DMS153 (cell line): ENCODE results near the gene ADGRF1.
"Not testable (repeated sequence)": the region's sequence is repeated elsewhere in the genome, so short reads cannot be mapped to it uniquely, and the experiment has no call there.

Source experiments
- DNase-seq: peaks from one replicate; lab custom pipeline; 2025; lab: John Stamatoyannopoulos, UW

ADGRF1 gene

DNA sequence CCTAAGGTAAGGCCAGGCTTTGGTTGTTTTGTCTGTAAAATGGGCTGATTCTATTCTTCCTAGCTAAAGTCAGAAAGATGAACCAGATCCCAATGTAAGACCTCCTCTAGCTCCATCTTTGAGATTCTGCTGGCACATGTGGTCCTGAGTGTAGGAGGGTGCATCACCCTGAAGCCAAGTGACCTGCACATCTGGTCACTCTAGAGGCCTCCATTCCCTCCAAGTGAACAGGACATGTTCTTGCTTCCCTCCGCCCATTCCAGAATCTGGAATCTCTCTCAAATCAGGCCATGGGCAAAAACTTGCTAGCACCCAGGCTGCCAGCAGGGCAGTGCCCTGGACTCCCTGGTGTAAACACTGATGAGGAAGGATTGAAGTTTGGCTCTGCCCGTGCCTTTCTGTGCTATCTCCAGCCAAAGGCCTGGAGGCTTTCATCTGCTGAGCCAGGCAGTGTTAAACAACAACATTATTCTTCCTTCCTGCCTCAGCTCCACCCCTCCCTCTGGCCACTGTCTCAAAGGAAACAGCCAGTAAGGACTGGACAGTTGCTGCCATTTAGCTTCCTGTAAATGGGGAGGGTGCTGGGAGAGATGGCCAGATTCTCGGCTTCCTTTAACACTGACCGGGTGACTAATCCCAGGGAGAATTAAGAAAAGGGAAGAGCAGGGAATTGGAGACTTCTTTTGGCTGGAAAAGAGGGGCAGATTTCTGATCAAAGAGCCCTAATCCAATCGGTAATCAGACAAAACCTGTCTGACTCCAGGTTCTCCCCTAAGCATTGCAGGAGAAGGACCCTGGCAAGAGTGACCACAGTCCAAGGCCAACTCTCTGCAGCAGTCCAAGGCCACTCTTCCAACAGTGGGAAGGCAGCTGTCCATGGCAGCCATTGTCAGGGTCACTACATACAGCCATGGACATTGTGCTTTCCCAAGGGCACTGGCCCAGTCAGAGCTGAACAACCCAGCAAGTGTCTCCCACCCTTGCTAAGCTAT, 19.5 kb upstream of the ADGRF1 start:
- no peak for DNase-seq

DNA sequence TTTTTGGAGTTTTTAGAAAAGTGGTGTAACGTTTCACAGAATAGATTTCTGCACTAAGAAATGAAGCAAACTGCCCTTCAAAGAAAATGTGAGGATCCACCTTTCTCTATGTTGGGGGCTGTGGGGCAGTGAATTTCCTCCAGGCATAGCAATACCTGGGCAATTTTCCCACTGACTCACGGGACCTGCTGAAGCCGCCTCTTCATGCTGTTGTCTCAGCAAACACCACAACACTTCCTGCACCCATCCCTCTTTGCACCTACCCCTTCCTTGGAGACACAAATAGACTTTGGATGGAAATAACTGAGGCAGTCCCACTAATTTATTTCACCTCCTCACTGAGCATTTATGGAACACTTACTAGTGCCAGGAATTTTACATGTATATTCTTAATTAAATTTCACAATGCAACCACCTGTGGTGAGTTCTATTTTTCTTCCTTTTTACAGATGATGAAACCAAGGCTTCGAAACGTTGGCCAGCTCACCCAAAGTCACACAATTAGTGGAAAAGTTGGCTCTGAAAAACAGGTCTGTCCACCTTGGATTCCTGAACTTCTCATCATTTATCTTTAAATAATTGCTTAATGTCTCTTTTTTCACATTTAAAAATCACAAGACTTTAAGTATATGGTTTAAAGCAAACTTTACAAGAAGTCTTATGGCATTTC, 17.2 kb upstream of the ADGRF1 start:
- no peak for DNase-seq

DNA sequence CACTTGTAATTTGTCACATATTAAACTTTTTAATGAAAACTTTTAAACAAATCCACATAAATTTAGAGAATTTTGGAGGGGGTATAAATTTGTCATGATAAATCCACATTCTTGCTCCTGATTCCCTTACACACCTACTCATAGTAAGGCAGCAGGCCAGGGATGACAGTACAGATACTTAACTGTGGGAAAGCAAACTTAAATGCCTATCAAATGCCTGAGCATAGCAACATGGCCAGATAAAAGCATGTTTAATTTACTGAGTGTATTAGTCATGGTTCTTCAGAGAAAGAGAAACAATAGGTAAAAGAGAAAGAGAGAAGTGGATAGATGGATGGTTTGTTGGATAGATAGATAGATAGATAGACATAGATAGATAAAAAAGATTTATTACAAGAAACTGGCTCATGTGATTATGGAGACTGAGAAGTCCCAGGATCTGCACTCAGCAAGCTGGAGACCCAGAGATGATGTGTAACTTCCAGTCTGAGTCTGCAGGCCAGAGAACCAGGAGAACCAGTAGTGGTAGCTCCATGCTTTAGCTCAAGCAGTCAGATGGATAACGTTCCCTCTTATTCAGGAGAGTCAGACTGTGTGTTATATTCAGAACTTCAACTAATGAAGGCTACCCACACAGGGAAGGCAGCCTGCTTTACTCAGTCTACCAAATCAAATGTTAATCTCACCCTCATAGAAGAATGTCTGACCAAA, 15.9 kb upstream of the ADGRF1 start:
- no peak for DNase-seq

DNA sequence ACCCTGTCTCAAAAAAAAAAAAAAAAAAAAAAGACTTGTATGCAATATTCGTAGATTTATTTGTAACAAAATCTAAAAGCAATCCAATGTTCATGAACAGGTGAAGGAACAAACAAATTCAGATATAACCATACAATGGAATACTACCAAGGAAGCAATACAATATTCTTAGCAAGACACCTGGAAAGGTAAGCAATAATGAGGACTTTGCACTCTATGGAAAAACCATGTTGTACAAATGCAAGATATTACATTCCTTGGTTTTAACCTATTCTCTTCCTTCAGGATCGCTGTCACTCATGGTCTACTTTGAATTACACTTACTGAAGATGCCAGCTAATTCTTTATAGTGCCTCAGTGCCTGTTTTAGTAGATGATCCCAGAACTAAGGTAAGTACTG, 14.7 kb upstream of the ADGRF1 start:
- DNase-seq: no peak

DNA sequence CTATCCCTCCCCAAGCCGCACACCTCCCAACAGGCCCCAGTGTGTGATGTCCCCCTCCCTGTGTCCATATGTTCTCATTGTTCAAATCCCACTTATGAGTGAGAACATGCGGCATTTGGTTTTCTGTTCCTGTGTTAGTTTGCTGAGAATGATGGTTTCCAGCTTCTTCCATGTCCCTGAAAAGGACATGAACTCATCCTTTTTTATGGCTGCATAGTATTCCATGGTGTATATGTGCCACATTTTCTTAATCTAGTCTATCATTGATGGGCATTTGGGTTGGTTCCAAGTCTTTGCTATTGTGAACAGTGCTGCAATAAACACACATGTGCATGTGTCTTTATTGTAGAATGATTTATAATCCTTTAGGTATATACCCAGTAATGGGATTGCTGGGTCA, 12.2 kb upstream of the ADGRF1 start:
- not testable (repeated sequence) for DNase-seq

DNA sequence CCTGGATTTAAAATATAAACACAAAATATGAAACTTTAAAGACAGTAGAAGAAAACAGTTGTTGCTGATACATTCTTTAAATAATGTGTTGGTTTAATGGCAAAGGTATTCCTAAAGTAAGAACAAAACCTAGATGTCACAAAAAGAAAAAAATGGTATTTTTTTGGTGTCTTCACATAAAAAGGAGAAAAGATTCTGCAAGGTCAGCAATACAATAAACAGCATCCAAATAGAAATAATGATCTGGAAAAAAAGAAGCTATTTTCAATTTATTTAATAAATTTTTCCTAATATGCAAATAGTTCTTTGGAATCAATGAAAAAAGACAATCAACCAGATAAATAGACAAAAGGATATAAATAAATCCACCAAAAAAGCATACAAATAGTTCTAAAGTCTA, 6.5 kb upstream of the ADGRF1 start:
- DNase-seq: no peak

DNA sequence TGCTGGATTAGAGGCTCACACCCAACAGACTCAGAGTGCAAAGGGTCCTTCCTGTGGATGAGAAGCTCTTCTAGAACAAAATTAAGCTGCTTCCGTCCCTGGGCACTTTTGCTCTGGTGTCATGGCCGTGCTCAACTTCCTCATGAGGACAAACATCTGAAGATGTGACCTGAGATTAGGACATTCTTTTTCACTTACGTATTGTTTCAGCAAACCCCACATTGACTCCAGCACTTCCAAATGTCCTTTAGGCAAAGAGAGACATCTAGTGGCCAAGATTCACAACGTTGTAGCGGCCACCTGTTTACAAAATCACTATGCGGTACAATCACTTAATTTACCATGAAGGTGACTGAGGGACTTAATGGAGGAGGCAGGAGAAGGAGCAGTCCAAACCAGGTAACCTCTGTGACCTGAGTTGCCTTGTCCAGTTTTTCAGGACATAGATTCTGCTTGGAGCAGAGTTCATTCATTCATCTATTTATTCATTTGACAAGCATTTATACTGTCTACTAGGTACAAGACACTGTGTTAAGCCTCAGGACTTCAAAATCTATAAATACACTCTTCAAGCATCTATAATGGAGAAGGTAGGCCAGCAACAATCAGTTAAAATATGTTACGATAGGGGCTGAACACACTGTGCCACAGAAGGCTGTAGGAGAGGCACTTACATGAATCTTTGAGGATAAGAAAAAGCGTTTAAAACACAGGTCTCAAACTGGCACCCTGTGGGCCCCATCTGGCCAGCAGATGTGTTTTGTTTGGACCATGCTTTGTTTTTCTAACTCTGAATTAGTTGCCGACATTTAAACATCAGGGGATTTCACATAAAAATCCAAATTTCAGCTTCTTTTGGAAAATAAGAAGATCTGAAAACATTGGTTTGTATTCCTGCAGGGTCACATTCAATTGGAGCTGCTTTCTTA, 5.6 kb upstream of the ADGRF1 start:
- peak; percentile 71 for DNase-seq

DNA sequence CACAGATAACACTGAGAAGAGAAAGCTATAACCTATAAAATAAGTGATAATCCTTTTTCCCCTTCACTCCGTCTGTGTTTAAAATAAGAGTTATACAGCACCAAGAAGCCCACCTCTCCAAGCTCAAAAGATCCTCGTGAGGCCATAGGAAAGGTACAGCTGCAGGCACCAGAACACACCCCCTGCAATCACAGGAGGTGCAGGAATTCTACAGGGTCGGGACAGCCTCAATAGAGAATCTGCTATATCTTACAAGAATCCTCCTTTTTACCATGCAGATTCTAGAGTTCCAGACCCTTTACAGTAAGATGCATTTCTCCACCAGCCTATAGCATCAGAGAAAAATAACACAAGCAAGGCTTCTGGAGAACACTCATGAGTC, 5.0 kb upstream of the ADGRF1 start:
- no peak for DNase-seq

DNA sequence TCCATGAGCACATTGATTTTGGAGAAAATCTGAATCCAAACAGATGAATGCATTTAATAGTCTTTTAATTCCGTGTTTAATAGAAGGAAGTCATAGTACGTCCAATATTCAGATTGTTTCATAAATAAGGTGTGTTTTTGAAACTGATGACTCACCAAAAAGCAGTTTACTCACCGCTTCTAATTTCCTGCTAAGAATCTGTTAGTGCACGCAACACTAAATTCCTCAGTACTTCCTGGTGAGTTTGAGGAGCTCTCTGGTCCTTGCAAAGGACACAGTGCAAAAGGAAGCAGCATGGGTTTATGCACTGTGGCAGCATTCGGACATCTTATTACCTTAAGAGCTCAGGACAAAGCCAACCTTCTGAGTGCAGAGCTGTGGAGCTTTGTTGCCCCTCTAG, 2.3 kb upstream of the ADGRF1 start:
- peak; percentile 26 for DNase-seq

DNA sequence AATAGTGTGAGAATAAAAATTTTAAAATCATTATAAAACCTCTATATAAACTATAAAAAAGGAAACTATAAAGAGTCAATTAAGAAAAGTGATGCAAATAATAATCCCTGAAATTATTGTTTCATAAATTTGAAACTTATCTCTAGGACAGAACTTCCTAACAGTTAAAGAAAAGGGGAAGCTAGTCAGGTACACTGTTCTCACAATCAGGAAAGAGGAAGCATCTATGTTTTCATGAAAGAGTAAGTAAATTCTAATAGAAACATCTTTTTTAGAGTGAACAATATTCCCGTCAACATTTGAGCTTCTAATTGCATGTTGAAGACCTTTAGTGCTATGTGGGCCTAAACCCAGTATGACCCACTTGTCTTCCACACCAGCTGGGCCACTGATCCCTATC, 1.2 kb upstream of the ADGRF1 start:
- DNase-seq: no peak

DNA sequence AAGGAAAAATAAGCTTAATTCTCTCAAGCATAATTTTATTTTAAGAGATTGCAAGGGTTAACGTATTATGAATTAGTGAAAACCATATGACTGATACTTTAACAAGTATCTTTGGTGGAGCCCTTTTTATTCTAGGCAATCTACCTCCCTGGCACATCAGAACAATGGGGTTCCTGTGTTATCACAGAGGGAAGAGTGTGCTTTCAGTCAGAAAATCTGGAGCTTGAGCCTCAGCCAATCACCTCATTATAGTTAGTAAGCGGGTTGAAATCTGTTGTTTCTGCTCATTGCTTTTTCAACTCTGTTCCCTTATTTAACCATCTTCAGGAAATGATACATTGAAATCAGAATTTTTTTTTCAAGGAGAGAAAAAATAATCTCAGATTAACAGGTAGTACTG, 391 bp downstream of the ADGRF1 start:
- DNase-seq: no peak

DNA sequence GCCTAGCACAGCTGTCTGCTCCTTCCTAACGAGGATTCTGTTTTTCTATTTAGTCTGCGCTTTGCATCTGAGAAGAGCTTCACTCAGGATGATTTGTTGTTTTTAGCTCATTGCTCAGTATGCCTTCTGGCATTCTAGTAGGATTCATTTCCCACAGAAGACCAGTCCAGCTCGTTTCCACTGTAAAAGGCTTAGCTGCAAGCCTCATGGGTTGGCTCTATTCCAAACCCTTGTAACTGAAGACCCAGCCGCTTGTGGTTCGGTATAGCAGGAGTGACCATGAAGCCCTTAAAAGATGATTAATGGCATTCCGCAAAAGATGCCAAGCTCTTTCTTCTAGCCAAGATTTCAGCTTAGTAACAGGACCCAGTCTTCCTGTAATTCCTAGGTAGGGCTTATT, 7.2 kb downstream of the ADGRF1 start:
- peak; percentile 87 for DNase-seq

DNA sequence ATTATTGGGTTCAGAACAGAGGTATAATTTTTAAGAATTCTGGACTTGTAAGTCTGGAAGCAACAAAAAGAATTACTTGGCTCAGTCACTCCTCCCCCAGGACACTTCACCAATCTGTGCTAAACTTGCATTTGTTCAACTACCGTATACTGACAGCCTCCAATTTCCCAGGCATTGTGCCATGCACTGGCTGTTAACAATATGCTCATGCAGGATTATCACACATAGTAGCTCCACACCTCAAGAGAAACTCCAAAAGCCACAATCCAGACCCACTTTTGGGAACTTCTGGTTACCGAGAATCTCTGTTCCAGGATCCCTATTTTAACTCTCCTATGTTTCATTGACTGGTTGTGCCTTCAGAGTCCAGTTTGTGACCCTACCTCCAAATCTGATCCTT, 7.7 kb downstream of the ADGRF1 start:
- no peak for DNase-seq

DNA sequence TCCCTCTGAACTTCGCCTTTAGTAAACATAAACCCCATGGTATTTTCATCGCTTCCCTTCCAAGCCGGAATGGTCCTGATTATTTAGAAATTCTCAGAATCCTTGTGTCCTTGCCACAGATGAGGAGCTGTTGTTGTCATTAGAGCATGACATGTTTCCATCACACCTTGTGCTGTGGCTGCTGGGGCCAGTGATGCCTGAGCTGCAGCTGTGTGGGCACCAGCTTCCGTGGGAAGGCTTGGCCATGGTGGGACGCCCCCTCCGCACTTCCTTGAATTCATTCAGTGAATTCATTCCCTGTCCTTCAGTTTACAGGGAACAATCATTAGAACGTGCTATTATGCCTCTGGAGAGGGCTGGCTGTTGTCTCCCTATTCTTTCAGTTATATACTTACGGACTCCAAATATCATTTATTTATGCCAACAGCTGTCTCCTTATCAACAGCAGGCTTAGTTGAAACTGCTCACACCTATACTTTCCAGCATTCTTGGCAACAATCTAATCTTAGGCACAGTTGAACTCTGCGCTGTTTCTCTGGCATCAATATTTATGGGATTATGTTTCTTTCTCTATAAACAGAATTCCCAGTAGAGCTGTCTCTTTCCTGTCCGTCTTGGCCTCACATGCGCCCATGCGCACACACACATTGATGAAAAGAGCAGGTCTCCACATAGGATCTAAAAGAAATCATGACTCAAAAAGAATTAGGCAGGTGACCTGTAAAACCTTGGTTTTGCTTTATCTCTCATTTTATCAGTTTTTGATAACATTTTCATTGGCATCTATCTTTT, 9.0 kb downstream of the ADGRF1 start:
- DNase-seq: no peak

DNA sequence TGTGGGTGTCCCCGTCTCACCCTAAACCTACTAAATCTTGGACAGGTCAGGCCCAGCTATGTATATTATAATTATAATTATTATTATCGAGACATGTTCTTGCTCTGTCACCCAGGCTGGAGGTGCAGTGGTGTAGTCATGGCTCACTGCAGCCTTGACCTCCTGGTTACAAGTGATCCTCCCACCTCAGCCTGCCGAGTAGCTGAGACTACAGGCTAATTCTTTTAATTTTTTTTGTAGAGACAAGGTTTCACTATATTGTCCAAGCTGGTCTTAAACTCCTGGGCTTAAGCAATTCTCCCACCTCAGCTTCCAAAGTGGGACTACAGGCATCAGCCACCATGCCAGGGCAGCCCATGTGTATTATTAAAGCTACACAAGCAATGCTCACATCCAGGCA, 10.5 kb downstream of the ADGRF1 start:
- DNase-seq: no peak

DNA sequence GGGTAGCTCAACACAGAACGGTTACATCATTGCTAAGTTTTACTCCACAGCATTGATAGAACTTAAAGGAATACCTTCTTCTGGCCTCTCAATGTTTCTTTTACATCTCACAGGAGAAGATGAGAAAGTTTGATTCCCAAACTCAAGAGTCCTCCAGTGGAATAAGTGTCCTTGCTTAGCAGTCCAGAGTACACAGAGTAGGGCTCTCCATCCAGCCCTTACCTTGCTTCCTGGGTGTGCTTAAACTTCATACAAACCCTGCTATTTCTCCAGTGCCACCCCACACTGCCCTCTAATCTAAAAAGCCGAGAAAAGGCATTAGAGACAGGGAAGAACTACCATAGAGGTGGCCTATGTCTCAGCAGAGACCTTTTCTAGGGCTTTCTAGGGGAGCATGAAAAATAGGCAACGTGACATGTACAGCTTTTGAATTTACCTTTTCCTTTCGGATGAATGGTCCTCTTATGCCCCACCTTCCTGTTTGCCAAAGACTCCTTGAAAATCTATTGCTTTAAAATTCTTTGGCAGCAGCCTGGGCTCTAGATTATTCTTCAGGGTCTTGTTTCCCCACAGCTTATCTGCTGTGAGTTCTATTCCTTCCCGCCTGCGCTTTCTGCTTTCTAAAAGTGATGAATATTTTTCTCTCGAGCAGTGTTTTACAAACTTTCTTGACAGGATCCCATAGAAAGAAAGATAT, 12.1 kb downstream of the ADGRF1 start:
- DNase-seq: no peak

DNA sequence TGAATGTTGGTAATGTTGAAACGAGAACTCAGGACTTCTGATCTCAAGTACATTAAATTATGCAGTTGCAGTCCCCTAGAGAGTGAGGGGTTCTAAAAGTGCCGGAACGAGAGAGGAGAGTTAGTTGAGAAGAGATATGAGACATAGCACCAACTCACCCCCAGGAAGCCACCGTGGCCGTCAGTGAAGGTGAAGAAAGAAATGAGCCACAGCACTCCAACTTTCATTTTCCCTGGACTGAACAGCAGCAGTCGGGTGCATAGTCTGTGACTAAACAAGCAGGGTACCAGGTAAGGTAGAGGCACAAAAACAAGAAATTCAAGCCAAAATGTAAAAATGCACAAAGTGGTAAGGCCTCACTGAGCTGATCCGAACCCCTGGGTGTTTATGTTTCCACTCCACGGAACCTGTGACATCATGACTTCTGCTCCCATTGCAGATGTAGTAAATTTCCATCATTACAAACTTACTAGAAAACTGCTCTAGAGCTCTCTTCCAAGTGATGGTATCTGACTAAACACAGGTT, 13.2 kb downstream of the ADGRF1 start:
- no peak for DNase-seq

DNA sequence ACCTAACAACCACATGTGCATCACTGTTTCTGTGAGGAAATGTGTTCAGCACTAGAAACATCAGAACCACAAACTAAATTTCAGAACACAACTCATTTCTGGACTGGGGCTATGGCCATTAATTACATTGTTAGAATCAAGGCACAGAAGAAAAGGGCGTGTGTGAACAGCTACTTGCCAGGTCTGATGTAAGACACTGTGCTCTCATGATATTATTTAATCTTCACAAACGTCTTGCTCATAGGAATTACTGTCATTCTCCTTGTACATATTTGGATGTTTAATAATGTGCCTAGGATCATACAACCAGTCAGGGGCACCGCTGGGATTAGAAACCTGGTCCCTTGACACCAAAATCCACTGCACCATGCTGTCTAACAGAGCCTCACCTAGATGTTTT, 14.8 kb downstream of the ADGRF1 start:
- DNase-seq: no peak

DNA sequence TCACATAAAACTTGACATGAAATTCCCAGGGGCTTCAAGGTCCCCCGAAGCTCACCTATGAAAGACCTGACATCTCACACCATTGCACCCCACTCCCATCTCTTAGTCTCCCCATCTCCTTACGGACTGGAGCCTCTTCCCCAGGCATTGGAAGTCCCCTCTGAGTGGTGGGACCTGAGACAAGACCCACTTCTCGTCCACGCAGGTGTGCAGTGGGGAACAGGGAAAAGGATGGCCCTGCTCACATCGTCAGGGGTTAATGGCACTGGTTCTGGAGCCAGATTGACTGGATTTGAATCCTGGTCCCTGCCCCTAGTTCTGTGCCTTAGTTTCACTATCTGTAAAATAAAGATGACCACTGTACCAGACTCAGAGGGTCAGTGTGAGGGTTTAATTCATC, 15.5 kb downstream of the ADGRF1 start:
- no peak for DNase-seq

DNA sequence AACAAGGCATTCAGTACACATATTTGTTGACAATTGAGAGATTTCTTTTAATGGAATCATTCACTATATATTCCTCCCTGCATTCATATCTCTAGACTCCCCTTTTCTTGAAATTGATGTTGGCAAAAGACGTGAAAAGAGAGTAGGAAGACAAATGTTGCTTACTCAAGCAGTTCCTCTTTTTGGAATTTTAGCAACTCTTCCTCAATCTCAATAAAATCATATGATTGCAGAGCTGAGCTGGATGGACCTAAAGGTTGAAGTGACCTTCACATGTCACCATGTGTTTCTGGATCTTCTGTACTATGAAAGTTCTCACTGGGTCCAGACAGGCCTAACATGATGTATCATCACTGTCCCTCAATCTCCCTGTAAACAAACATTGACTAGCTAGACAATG, 18.6 kb downstream of the ADGRF1 start:
- DNase-seq: no peak
